Measurements from ENCODE around the gene CORO1C.
"Not testable (repeated sequence)": the region's sequence is repeated elsewhere in the genome, so short reads cannot be mapped to it uniquely, and the experiment has no call there.

CORO1C gene

DNA sequence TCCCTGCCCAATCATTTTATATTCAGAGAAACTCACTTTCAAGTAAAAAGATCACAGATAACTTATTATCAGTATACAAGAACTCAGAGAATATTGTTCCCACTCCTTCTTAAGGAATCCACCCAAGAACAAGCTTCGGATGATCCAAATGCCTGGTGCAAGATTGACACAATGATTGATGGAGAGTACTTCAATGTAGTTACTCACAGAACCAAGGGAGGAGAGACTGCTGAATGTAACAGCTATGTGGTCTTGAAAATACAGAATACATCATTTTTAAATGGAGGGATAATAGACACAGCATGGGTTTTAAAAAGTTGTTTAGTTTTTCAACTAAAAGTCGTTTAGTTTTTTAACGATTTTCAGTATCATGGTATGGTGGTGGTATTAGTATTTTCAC is 59.3 kb downstream of the CORO1C start:
- DNase-seq (ENCODE audit: low read depth): no peak

DNA sequence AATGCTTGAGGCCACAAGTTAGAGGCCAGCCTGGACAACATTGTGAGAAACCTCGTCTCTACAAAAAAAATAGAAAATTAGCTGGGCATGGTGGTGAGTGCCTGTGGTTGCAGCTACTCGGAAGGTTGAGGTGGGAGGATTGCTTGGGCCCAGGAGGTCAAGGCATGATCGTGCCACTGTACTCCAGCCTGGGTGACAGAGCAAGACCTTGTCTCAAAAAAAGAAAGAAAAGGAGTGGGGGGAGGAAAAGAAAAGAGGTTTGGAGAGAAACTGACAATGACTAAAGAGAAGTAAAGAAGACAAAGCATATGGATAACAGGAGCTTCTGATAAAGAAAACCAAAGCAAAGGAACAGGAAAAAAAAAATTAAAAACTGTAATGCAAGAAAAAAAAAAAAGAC is 60.2 kb downstream of the CORO1C start:
- DNase-seq (ENCODE audit: low read depth): no peak

DNA sequence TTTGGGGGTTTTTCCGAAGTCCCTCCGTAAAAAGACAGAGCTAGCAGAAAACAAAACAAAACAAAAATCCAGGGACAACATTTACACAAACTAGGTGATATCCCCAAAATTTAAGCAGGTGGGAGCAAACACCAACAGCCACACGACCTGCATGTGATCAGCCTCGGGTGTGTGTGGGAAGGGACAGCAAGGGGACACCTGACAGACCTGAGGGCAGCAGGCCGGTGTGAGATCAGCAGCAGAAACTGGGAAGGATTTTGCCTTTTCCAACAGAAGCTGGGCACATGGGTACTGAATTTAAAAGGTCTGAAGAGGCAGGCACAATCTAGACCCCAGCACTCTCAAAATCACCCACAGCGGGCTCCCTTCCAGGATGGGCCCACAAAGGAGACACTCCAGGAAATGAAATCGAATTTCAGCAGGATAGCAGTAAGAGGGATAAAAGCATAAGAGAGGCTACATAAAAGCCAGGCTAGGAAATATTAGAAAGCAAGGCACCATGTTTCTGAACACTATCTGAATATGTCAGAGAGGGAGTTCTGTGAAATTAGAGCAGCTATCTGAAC is 61.2 kb downstream of the CORO1C start:
- DNase-seq (ENCODE audit: low read depth): no peak

DNA sequence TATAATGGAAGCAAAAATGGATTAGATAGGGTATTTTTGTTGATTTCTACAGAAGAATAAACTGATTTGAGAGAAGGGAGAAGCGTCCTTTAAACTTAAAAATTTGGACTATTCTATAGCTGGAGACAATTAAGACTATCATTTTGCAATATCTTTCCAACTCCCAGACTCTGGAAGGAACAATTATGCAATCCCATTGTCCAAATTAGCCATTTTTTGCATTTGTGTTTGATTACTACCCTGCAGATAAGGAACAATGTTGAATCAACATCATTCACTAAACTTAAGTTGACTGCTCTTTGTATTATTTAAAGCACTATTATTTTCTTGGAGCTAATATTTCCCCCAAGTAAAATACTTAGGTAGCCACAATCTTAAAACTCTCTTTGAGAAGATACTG is 62.8 kb downstream of the CORO1C start:
- no peak for DNase-seq (ENCODE audit: low read depth)

DNA sequence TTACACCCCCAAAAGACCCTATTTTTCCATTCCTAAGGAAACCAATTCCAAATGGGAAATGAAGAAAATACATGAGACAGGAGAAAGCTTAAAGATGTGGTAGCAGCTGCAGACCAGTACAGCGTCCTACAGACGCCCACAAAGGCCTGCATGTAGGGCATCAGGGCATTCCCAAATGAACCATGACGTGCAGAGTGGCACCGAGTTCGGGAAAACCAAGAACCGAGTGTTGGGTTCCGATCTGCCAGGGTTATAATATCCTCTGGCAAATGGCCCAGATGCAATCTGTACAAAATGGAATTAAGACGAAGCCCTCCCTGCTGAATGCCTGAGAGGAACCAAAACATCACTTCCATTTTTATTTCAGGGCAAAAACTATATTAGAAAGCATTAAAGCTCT is 63.3 kb downstream of the CORO1C start:
- DNase-seq (ENCODE audit: low read depth): no peak

DNA sequence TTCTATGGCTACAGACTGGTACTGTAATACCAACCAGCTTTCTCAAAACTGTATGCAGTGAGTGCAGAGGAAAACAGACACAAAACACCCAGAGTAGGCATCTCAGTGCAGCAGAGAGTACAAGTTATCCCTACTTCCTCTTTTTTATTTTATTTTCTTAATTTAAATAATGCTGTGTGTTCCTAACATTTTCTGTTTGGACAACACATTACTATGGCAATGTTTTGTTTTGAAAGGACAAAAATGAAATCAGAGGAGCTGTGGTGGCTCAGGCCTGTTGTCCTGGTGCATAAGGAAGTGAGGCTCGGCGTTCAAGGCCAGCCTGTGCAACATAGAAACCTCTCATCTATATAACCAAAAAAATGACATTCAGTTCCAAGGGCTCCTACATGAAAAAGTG is 64.0 kb downstream of the CORO1C start:
- no peak for DNase-seq (ENCODE audit: low read depth)

DNA sequence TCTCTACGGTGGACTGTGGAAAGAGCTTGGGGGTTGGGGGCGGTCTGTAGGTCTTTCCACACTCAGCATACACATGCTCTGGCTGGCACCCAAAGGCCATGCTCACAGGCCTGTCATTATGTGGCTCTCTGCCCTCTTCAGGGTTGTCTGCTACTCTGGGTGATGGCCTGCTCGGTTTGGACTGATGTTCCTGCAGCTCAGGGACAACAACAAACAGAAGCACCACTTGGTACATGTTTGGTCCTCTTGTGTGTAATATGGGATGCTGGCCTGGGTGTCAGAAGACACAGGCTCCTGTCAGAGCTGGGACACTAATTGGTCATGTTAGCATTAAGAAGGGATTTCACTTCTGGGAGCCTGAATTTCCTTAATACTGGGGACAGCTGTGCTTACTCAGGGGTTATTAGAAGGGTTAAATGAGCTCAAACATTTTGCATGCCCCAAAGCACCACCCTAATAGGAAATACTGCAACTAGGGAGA is 64.9 kb downstream of the CORO1C start:
- no peak for DNase-seq (ENCODE audit: low read depth)

DNA sequence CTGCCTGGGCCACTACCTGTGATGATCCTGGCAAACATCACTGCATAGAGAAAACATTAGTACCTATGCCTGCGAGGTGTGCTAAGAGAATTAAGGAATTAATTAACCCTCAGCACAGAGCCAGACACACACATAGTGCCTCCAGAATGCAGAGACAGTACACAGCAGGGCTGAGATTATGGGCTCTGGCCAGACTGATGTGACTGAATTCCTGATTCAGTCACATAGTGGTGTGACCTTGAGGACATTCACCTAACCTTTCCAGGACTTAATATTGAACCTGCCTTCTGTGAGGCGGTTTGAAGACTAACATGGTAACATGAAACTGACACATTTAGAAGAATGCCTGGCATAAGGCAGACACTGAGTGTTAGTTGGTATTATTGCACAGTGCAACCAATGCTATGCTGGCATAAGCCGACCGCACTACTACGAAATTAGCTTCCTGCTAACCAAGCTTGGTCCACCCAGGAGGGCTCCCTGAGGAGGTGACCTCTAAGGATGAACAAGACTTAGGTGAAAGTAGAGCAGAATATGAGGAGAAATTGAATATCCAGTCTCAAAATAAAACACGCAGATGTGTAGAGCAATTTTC is 65.6 kb downstream of the CORO1C start:
- no peak for DNase-seq (ENCODE audit: low read depth)

DNA sequence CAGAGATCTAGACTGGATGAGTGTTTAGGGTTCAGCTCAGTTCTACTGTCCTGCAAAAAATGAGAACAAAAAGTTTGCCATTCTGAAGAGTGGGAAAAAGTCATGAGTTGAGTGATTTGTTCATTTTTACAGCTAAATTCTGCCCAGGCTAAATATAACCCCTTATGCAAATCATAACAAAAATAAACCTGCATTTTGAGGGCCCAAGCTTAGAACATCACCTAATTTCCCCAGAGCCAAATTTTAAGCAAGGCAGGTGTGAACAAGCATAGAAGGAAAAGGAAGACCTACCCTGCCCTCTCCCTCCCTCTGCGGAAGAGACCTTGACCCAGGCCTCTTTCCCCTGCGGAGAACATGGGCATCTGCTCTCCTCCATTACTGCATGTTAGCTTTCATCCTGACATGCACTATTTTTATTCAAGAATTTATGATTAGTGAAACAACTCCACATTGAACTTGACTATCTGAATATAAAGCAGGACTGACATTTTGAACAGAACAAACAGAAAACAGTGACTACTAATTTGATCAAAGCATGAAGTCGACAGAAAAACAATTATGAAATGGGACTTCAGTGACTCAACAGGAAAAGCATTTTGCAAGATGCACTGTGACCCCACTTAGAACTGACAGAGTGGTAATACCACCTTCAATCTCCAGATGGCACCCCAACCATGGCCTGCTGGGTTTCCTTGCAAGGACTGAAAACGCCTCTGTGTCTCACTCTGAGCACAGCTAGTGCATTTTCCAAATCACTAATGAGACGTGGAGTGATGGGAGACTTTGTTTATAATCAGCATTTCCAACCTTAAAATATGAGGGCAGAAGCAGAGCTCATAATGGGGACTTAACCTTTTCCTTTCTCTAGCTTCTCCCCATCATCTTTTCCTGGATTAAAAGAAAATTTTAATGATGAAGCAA is 66.7 kb downstream of the CORO1C start:
- peak; percentile 75 for DNase-seq (ENCODE audit: low read depth)

DNA sequence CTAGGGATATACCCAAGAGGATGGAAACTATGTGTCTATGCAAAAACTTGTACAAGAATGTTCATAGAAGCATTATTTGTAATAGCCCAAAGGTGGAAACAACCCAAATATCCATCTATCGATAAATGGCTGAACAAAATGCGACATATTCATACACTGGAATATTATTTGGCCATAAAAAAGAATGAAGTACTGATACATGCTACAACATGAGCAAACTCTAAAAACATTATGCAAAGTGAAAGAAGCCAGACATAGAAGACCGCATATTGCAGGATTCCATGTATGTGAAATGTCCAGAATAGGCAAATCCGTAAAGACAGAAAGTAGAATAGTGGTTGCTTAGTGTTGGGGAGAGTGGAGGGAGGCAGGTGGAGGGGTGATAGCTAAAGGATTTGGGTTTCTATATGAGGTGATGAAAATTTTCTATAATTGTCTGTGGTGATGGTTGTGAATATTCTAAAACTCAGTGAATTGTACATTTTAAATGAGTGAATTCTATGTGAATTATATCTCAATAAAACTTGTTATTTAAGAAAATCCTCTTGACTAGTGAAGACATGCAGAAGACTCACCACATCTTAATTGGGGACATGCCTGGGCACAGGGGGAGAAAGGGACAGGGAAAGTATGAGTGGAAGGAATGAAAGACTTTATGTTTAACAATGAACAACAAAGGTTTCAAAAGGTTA is 67.8 kb downstream of the CORO1C start:
- no peak for DNase-seq (ENCODE audit: low read depth)

DNA sequence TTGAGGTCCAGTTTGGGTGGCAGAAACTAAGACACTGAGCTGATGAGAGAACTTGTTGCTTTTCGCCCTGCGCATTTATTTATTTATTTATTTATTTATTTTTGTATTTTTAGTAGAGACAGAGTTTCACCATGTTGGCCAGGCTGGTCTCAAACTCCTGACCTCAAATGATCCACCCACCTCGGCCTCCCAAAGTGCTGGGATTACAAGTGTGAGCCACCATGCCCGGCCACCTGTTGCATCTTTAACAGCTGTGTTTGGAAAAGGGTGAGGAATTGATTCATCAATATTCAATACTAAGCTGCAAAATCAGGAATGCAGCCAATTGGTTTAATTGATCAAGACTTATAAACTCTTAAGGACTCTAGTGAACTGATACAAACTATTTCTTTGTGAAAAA is 73.2 kb downstream of the CORO1C start:
- DNase-seq (ENCODE audit: low read depth): not testable (repeated sequence)

DNA sequence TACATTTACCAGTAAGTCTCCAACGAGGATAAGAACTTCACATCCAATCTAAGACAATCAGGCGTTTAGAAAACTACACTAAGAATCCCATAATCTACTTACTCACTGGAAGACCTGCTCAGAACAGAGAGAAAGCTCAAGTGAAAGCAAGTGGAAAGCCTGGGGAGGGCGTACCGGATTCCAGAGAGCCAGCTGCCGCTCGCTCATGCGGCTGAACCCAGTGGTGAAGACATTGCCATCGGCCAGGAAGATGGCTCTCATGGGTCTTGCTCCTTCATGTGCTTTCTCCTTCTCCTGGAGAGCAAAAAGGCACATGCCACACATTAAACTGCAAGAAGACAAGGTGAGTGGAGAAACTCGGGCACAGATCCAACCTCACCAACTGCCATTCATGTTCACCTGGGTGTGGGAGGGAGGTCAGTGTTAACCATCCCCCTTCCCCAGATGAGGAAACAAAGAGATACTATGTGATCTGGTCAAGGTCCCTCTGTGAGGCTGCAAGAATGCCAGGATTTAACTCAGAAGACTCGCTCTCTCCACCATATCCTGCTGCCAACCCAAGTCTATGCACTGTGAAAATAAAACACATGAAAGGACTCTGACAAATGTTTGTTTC is 74.1 kb downstream of the CORO1C start:
- DNase-seq (ENCODE audit: low read depth): no peak

DNA sequence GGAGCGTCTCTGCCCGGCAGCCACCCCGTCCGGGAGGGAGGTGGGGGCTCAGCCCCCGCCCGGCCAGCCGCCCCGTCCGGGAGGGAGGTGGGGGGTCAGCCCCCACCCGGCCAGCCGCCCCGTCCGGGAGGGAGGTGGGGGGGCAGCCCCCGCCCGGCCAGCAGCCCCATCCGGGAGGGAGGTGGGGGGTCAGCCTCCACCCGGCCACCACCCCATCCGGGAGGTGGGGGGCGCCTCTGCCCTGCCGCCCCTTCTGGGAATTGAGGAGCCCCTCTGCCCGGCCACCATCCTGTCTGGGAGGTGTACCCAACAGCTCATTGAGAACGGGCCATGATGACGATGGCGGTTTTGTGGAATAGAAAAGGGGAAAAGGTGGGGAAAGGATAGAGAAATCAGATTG is 75.1 kb downstream of the CORO1C start:
- DNase-seq (ENCODE audit: low read depth): not testable (repeated sequence)

DNA sequence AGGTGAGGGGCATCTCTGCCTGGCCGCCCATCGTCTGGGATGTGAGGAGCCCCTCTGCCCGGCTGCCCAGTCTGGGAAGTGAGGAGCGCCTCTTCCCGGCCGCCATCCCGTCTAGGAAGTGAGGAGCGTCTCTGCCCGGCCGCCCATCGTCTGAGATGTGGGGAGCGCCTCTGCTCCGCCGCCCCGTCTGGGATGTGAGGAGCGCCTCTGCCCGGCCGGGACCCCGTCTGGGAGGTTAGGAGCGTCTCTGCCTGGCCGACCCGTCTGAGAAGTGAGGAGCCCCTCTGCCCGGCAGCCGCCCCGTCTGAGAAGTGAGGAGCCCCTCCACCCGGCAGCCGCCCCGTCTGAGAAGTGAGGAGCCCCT is 75.5 kb downstream of the CORO1C start:
- DNase-seq (ENCODE audit: low read depth): not testable (repeated sequence)

DNA sequence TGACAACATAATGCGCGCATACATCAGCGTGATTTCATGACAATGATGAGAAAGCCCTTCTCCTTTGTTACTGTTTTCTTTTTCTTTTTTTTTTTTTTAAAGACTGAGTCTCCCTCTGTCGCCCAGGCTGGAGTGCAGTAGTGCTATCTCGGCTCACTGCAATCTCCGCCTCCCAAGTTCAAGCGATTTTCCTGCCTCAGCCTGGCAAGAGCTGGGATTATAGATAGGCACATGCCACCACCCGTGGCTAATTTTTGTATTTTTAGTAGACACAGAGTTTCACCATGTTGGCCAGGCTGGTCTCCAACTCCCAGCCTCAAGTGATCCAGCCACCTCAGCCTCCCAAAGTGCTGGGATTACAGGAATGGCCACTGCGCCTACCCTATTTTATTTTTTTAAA is 76.7 kb downstream of the CORO1C start:
- DNase-seq (ENCODE audit: low read depth): not testable (repeated sequence)

DNA sequence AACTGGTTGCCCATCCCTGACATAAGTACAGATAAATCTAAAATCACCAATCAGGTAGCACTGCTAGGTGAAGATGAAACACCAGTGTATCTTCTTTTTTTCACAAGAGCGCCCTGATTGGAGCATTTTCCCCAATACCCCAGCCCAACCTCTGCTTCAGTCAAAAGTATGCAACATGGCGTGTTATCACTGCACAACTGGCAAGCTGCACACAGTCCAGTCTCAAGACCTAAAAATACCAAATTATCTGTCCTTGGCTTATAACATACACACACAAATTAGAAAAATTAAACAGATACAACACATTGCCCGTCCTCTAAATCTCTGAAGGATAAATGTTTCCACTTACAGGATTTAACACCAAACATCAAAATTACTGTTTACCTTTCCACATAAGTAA is 77.4 kb downstream of the CORO1C start:
- DNase-seq (ENCODE audit: low read depth): no peak

DNA sequence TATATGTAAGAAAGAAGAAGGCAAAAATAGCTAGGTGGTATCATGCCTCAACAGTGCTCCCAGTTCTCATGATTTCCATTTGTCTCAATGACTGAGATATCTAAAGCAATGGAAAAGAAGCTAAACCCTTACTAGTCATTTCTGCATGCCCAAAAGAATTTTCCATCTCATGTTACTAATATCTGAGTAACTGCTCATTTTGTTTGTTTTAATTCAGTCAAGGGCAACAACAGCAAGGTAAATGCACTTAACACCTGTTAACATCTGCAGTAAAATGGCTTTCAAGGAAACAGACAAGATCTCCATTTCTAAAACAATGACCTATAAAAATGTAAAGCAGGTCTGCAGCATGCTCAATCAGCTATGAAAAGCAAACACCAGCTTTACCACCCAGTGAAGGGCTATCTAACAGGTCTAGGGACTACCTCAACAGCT is 78.2 kb downstream of the CORO1C start:
- DNase-seq (ENCODE audit: low read depth): no peak

DNA sequence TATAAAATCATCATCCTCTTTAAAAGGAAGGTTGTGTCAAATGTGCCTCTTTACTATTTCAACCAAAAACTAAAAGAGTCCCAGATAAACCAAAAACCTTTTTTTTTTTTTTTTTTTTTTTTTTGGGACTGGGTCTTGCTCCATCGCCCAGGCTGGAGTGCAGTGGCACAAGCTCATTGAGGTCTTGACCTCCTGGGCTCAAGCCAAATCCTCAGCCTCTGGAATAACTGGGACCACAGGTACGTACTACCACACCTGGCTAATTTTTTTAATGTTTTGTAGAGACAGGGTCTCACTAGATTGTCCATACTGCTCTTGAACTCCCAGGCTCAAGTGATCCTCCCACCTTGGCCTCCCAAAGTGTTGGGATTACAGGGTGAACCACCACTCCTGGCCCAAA is 81.2 kb downstream of the CORO1C start:
- DNase-seq (ENCODE audit: low read depth): no peak

DNA sequence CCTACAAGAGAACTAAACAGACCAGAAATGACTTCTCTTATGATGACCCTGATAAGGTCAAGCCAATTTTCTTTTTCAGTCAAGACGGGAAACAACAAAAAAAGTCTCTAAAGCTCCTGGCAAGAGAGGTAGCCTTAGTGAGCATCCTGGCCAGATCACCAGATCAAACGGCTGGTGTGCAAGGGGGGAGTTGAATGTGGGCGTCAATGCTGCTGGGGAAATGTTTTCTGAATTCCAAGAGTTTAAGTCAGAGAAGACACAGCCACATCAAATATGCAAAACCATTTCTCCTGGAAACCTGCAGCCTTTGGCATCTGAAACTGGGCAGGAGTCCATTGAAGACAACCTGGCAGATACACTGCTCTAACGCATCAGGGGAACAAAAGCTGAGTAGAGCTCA is 81.6 kb downstream of the CORO1C start:
- no peak for DNase-seq (ENCODE audit: low read depth)

DNA sequence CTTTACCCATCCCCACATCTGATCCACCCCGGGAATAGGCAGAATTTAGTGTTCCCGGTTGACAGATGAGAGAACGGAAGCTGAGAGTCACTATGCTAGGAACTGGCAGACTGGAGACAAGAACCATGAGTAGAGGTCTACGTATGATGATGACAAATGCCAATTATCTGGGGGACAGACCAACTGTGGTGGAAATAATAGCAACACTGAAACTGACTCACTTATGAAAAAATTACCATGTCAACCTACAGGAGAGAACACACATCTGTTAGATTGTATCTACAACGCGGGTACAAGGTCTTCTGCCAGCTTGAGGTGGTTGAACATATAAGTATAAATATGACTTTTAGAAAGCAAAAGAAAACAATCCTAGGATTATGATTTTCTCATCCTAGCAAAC is 82.2 kb downstream of the CORO1C start:
- DNase-seq (ENCODE audit: low read depth): no peak

DNA sequence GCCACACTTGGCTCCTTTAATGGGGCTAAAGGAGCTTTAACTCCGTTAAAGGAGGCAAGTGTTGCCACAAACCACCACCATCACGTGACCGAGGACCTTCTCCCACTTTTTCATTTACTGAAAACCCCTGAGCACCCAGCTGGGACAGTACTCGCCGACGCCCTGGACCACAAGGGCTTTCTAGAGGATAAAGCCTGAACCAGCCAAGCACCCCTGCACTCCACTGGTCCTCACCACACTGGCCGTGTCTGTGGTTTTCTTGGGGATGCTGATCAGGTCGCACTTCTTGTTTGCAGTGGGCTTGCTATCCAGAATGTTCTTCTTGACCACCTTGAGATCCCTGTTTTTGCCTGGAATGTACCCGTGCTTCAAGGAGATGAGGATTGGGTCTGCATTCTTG is 82.9 kb downstream of the CORO1C start:
- no peak for DNase-seq (ENCODE audit: low read depth)

DNA sequence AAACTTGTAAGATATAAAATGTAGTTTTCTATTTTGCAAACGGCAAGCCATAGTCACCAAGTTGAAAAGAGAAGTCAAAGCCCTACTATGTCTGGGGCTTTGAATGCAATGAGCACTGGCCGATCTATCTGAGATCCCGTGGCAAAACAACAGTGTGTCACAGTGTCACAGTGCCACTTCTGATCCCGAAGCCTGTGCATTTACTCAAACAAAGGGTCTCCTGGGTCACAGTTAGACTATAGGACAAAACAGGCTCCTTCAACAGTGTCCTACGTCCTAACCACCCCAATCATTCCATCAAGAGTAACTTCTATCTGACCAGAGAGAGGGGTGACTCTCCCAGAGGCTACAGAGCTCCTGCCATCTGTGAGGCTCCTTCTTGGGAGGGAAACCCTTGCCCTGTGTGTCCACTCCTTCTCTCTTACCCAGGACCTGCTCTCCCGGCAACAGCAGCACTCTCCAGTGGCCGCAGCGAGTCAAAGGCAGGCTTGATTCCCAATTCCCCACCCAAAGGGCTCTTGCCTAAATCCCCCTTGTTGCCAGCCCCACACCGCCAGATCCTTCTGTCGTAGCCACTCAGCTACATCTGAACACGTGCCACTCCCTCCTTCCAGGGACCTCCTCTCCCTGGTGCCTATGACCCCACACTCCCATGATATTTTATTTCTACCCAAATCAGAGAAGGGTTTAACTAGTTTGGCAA is 83.6 kb downstream of the CORO1C start:
- no peak for DNase-seq (ENCODE audit: low read depth)

All from stimulated activated CD8-positive, alpha-beta memory T cell treated with anti-CD3 and anti-CD28 coated beads, Interleukin-12 subunit alpha, Interleukin-12 subunit beta, amount 100 ng/mL, for 1 hour (primary cell).